H1 (cell line): Measurements from ENCODE around the gene MMP19. TPM values are rescaled to one million over a fixed set of nuclear protein-coding genes. Genes with fewer than 3 reads are reported as not detected.

ENCODE experiments used
- JUN ChIP-seq: IDR thresholded peaks from 2 replicates; pipeline ENCODE4 v1.6.1; 2011; ENCODE audit warnings: low read depth, mild to moderate bottlenecking, improper control_type of control experiment, low read length
- RNF2 ChIP-seq: fragments of 200-900, 300-1000 bp; sonication (generic); IDR thresholded peaks from 2 replicates; pipeline ENCODE4 v1.7.1; 2016; ENCODE audit warnings: borderline replicate concordance, low read depth, mild to moderate bottlenecking, antibody characterized with exemption, low read length; ENCODE audit not compliant: poor library complexity, severe bottlenecking; ENCODE audit errors: missing control alignments
- SP1 ChIP-seq: IDR thresholded peaks from 2 replicates; pipeline ENCODE4 v1.6.1; 2011; ENCODE audit warnings: low read depth, low read length
- SP2 ChIP-seq: IDR thresholded peaks from 2 replicates; pipeline ENCODE4 v1.6.1; 2012; ENCODE audit warnings: mild to moderate bottlenecking, low read length, inconsistent platforms
- TCF12 ChIP-seq: IDR thresholded peaks from 2 replicates; pipeline ENCODE4 v1.6.1; 2011; ENCODE audit warnings: low read depth, mild to moderate bottlenecking, low read length
- polyA plus RNA-seq, 7 experiments: library from polyadenylated mRNA; depleted of rRNA in 3 of 7; stranded (reverse) in 5 of 7; unstranded in 2 of 7; fragments of >200 nt in 5 of 7; fragments of 200-250 nt in 2 of 7; gene quantifications; 1 replicate in 5 of 7; 2 replicates in 1 of 7; 4 replicates in 1 of 7; pipeline versions ENCODE4 v1.2.1 to v1.2.3, GENCODE V29; 2011 to 2013; ENCODE audit warnings: missing spikeins in 2 of 7, mixed read lengths in 2 of 7
- total RNA-seq: library from RNA; stranded (reverse); fragmentation: NEBNext Ultra II Directional; extraction: Animal tissue kit (Norgen Biotek cat#: 25700); gene quantifications from 2 replicates; pipeline ENCODE4 v1.2.1, GENCODE V29; 2021

MMP19 gene
- total and polyA plus RNA-seq, 2 of the 8 experiments (the other 6 are each of a cell fraction or from before 2014, with no cell fraction given) = 2.7 to 3.3 TPM

DNA sequence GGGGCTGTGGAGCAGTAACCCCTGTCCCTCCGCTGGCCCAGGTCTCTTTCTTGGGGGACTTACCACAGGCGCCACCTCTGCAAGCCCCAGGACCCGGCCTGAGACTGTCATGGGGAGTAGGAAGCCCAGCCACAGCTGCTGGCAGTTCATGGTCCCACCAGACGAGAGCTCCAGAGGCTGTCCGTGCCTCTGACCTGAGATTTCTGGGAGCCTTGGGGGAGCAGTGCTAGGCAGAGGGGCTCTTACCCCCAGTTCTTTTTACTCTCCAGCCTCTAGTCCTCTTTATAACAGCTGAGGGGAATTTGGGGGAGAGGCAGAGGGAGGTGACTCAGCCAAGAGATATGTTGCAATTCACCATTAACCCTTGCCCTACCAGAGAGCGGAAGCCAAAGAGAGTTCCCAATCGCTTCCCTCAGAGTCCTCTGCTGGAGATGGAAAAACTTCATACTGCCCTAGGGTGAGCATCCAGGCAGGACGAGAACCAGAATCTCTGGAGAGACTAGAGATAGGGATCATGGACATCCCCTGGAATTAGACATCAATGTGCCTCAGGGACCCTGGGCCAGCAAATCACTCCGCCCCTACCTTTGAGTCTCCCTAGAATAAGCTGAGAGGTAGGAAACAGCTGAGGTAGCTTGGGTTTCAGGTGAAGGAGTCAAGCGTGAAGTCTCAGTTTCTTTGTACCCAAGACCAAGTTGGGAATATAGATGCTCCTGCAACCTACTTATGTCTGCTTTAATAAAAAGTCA is at the start of gene MMP19 (continued):
- TF ChIP-seq RNF2 = no peak
- TF ChIP-seq SP1 = 0 out of 2 replicates have a peak, but pooled peaks have one; percentile 62
- TF ChIP-seq TCF12 = no peak
- TF ChIP-seq JUN = peak; percentile 84
- no peak for TF ChIP-seq SP2
